LNCAP (cell line): Measurements from ENCODE around the gene STRN3.

Experiments
- CTCF ChIP-seq: fragments of 450-650 bp; IDR thresholded peaks from 2 replicates; pipeline ENCODE4 v1.5.1; 2017; ENCODE audit warnings: mild to moderate bottlenecking

STRN3 gene

DNA sequence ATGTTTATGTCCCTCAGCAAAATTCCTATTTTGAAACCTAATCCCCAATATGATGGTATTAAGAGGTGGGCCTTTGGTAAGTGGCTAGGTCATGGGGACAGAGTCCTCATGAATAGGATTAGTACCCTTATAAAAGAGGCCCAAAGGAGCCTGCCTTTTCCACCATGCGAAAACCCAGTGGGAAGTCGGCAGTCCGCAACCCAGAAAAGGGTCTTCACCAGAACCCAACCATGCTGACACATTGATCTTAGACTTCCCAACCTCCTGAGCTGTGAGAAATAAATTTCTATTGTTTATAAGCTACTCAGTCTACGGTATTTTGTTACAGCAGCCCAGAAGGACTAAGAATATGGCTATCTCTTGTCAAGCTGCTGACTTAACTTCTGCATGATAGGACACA lies 85.3 kb downstream of the STRN3 start:
- no peak for TF ChIP-seq CTCF

DNA sequence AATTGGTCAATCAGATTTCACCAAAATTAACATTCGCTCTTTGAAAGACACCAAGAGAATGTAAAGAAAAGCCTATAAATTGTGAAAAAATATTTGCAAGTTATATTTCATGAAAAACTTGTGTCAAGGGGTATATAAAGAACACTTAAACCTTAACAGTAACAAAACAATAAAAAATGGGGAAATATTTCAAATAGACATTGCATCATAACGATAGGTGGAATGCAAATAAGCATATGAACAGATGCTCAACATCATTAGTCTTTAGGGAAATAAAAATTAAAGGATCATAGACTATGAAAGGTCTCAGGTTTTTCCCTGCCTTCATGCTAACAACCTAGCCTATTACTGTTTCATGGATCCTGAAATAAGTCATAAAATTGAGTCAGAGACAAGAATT lies 87.6 kb downstream of the STRN3 start:
- no peak for TF ChIP-seq CTCF

GRCh38 chr14:30935445-30935844 lies 90.7 kb downstream of the STRN3 start:
- TF ChIP-seq CTCF, result no peak

GRCh38 chr14:30928462-30928861 lies 97.7 kb downstream of the STRN3 start:
- TF ChIP-seq CTCF, result no peak

DNA sequence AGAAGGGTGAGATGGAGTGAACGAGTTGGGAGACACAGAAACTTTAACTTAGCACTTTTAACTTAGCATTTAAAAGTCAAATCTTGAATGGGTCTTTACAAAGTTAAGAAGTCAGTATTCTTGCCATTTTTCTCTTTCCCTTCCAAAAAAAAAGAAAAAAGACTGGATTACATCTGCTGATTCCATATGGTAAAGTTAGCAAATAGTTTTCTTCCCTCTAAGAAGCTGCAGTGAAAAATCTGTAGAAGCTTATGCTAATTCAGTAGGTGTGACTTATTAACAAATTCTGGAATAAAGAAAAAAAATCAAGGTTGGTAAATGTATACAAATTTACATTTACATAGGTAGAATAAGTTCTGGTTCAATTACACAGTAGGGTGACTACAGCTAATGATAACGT lies 100.9 kb downstream of the STRN3 start:
- no peak for TF ChIP-seq CTCF

DNA sequence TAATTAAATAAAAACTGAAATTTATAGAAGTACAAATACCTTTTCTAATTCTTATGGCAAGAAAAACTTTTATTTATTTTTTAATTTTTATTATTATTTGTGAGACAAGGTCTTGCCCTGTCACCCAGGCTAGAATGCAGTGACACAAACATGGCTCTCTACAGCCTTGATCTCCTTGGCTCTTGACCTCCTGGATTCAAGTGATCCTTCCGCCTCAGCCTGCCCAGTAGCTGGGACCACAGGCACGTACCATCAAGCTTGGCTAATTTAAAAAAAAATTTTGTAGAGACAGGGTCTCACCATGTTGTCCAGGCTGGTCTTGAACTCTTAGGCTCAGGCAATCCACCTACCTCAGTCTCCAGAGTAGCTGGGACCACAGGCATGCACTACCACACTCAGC lies 104.4 kb downstream of the STRN3 start:
- no peak for TF ChIP-seq CTCF

DNA sequence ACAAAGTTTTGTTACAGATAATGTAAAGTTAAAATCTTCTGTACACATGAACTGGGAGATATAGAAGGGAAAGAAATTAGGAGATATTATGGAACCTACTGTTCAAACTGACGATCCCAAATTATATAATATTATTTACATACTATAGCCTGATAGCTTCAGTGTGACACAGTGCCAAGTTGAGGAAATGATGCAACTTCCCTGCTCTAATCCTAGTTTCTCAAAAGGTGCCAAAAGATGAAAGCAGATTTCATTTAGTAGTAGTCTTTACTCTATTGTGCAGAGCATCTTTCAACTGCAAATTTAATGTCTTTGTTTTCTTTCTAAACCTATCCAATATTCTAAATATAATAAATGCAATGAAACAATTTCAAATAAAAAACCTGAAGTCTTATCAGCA lies 104.9 kb downstream of the STRN3 start:
- no peak for TF ChIP-seq CTCF

GRCh38 chr14:30915596-30915995 lies 110.6 kb downstream of the STRN3 start:
- TF ChIP-seq CTCF, result no peak
